ENCODE results near the gene SYCP1. TPM values are rescaled to one million over a fixed set of nuclear protein-coding genes. Genes with fewer than 3 reads are reported as not detected.

SYCP1 gene
- total and polyA plus RNA-seq, 10 of the 15 experiments (the other 5 are each of a cell fraction or from before 2014, with no cell fraction given): not detected

DNA sequence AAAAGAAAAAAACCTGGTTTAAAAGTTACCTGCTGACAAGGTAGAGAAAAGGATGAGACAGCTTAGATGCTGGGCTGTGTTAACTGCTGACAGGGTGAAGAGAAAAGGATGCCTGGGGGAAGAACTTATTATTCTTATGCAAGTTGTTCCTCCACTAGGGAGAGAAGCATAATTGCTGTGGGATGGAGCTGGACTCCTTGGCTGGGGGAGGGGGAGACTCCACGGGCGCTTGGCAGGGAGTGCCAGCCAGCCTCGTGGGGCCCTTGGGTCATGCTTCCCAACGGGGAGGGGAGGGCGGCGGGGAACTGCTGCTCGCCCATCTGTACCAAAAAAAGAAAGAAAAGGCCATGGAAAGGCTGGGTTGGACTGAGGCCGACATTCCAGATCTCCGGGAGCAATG is 47.2 kb downstream of the SYCP1 start (continued):
- TF ChIP-seq, protein P1, sequence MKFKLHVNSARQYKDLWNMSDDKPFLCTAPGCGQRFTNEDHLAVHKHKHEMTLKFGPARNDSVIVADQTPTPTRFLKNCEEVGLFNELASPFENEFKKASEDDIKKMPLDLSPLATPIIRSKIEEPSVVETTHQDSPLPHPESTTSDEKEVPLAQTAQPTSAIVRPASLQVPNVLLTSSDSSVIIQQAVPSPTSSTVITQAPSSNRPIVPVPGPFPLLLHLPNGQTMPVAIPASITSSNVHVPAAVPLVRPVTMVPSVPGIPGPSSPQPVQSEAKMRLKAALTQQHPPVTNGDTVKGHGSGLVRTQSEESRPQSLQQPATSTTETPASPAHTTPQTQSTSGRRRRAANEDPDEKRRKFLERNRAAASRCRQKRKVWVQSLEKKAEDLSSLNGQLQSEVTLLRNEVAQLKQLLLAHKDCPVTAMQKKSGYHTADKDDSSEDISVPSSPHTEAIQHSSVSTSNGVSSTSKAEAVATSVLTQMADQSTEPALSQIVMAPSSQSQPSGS (IDR thresholded peaks at IDR 0.05; ENCODE audit: low read length): no peak
- TF ChIP-seq WRNIP1 (IDR thresholded peaks at IDR 0.05; ENCODE audit: borderline replicate concordance, low read depth, low read length) (no peak), NR2C1 (IDR thresholded peaks at IDR 0.05) (no peak)
- TF ChIP-seq, protein P2, sequence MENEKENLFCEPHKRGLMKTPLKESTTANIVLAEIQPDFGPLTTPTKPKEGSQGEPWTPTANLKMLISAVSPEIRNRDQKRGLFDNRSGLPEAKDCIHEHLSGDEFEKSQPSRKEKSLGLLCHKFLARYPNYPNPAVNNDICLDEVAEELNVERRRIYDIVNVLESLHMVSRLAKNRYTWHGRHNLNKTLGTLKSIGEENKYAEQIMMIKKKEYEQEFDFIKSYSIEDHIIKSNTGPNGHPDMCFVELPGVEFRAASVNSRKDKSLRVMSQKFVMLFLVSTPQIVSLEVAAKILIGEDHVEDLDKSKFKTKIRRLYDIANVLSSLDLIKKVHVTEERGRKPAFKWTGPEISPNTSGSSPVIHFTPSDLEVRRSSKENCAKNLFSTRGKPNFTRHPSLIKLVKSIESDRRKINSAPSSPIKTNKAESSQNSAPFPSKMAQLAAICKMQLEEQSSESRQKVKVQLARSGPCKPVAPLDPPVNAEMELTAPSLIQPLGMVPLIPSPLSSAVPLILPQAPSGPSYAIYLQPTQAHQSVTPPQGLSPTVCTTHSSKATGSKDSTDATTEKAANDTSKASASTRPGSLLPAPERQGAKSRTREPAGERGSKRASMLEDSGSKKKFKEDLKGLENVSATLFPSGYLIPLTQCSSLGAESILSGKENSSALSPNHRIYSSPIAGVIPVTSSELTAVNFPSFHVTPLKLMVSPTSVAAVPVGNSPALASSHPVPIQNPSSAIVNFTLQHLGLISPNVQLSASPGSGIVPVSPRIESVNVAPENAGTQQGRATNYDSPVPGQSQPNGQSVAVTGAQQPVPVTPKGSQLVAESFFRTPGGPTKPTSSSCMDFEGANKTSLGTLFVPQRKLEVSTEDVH (IDR thresholded peaks at IDR 0.05; ENCODE audit: low read depth, partially characterized antibody): no peak
- TF ChIP-seq, protein P3, sequence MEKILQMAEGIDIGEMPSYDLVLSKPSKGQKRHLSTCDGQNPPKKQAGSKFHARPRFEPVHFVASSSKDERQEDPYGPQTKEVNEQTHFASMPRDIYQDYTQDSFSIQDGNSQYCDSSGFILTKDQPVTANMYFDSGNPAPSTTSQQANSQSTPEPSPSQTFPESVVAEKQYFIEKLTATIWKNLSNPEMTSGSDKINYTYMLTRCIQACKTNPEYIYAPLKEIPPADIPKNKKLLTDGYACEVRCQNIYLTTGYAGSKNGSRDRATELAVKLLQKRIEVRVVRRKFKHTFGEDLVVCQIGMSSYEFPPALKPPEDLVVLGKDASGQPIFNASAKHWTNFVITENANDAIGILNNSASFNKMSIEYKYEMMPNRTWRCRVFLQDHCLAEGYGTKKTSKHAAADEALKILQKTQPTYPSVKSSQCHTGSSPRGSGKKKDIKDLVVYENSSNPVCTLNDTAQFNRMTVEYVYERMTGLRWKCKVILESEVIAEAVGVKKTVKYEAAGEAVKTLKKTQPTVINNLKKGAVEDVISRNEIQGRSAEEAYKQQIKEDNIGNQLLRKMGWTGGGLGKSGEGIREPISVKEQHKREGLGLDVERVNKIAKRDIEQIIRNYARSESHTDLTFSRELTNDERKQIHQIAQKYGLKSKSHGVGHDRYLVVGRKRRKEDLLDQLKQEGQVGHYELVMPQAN (conservative IDR thresholded peaks at IDR 0.05): no peak

DNA sequence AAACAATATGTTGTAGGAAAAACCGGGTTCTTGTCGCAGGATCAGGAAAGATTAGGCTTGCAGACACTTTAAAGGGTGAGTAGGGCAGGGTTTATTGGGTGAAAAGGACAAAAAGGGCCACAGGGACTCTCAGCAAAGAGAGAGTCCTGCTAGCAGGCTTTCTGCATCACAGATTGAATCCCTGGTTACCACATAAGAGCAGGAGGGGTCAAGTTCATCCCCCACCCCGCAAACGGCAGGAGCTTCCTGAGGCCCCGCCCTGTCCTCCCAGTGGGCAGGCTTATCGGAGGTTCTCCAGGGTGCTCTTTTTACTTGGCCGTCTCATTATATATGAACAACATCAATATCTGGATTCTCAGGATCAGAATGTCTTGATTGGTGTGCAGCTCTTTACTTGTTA is 47.7 kb downstream of the SYCP1 start:
- Histone ChIP-seq H3K4me2 (ENCODE audit: control insufficient read depth, insufficient read depth) (no peak overlapping the region), H4K20me1 (ENCODE audit: control insufficient read depth, insufficient read depth) (no peaks in the 10 kb centered on the region), H3K4me1 (ENCODE audit: control insufficient read depth, insufficient read depth, low read length) (no peaks in the 10 kb centered on the region), H3K27me3 (replicated peaks in 1 of 2; ENCODE audit: control insufficient read depth in 2 of 2, insufficient read depth in 2 of 2, low read length in 1 of 2) (no peaks in the 10 kb centered on the region), H2AFZ (ENCODE audit: control insufficient read depth, low read depth, low read length) (no peak overlapping the region), H3K27ac (ENCODE audit: control insufficient read depth, insufficient read depth) (no peak overlapping the region), H3K9me3 (replicated peaks; ENCODE audit: control insufficient read depth, insufficient read depth, low read length) (no peaks in the 10 kb centered on the region), H3K79me2 (ENCODE audit: control insufficient read depth, insufficient read depth, low read length) (no peaks in the 10 kb centered on the region), H3K9ac (ENCODE audit: control insufficient read depth, insufficient read depth, low read length) (no peak overlapping the region), H3K4me3 (no peak overlapping the region), H3K36me3 (ENCODE audit: control insufficient read depth in 2 of 2, insufficient read depth in 2 of 2, low read length in 1 of 2) (no peaks in the 10 kb centered on the region)
- FAIRE-seq (no peak), DNase-seq (ENCODE audit: low read depth, low spot score) (no peak), ATAC-seq (no peak)
- no TSS peak for BruUV-seq (replicated peaks)
- 46% methylated on average over 7 of the region's 7 CpGs for WGBS (ENCODE audit: insufficient coverage, insufficient replicate concordance, low lambda C conversion rate, missing lambda C conversion rate)
- CTCF ChIA-PET: no interaction called here
- intact Hi-C loops (cut with micrococcal nuclease; ENCODE audit: unreplicated experiment): no loop called here
- SMC1A ChIA-PET (ENCODE audit: uncharacterized antibody, unreplicated experiment): no interaction called here
- POLR2A ChIA-PET: no interaction called here
- in situ Hi-C loops (cut with MboI): no loop called here
- RAD21 ChIA-PET (ENCODE audit: unreplicated experiment): no interaction called here
- TF ChIP-seq KLF5 (IDR thresholded peaks at IDR 0.05; ENCODE audit: partially characterized antibody): no peak
- TF ChIP-seq GATAD2B (conservative IDR thresholded peaks at IDR 0.05; ENCODE audit: low read depth): no peak
- TF ChIP-seq PAX8 (IDR thresholded peaks at IDR 0.05): no peak
- TF ChIP-seq, protein P4, sequence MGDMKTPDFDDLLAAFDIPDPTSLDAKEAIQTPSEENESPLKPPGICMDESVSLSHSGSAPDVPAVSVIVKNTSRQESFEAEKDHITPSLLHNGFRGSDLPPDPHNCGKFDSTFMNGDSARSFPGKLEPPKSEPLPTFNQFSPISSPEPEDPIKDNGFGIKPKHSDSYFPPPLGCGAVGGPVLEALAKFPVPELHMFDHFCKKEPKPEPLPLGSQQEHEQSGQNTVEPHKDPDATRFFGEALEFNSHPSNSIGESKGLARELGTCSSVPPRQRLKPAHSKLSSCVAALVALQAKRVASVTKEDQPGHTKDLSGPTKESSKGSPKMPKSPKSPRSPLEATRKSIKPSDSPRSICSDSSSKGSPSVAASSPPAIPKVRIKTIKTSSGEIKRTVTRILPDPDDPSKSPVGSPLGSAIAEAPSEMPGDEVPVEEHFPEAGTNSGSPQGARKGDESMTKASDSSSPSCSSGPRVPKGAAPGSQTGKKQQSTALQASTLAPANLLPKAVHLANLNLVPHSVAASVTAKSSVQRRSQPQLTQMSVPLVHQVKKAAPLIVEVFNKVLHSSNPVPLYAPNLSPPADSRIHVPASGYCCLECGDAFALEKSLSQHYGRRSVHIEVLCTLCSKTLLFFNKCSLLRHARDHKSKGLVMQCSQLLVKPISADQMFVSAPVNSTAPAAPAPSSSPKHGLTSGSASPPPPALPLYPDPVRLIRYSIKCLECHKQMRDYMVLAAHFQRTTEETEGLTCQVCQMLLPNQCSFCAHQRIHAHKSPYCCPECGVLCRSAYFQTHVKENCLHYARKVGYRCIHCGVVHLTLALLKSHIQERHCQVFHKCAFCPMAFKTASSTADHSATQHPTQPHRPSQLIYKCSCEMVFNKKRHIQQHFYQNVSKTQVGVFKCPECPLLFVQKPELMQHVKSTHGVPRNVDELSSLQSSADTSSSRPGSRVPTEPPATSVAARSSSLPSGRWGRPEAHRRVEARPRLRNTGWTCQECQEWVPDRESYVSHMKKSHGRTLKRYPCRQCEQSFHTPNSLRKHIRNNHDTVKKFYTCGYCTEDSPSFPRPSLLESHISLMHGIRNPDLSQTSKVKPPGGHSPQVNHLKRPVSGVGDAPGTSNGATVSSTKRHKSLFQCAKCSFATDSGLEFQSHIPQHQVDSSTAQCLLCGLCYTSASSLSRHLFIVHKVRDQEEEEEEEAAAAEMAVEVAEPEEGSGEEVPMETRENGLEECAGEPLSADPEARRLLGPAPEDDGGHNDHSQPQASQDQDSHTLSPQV (IDR thresholded peaks at IDR 0.05): no peak
- TF ChIP-seq SUPT20H (IDR thresholded peaks at IDR 0.05; ENCODE audit: borderline replicate concordance, control insufficient read depth, low read depth, low read length): no peak
- no peak for TF ChIP-seq WRNIP1 (IDR thresholded peaks at IDR 0.05; ENCODE audit: borderline replicate concordance, low read depth, low read length)
- TF ChIP-seq MXI1 (IDR thresholded peaks at IDR 0.05; ENCODE audit: low read depth, low read length): no peak
- no peak for TF ChIP-seq TCF7 (IDR thresholded peaks at IDR 0.05; ENCODE audit: borderline replicate concordance)
